GM21717 (cell line): ENCODE data around the gene DDA1.
A peak's percentile ranks its signal among the peaks of the same experiment; 100 is the strongest.
"Not testable (repeated sequence)": the region's sequence is repeated elsewhere in the genome, so short reads cannot be mapped to it uniquely, and the experiment has no call there.

Experiments
- ATAC-seq: cut with Tn5 transposase; IDR thresholded peaks from one replicate; pipeline ENCODE4 v1.9.1; 2021; ENCODE audit warnings: mild to moderate bottlenecking, moderate library complexity; ENCODE audit not compliant: unreplicated experiment

Gene DDA1

GRCh38 chr19:17286752-17287151 lies 22.6 kb upstream of the DDA1 start:
- ATAC-seq: no peak

GRCh38 chr19:17289489-17289888 lies 19.9 kb upstream of the DDA1 start:
- ATAC-seq: no peak

GRCh38 chr19:17292301-17293074 lies 16.9 kb upstream of the DDA1 start:
- ATAC-seq: peak; percentile 61

- ATAC-seq: no peak
Observed at GRCh38 chr19:17293605-17294004, 15.8 kb upstream of the DDA1 start.

GRCh38 chr19:17294051-17294891 lies 15.1 kb upstream of the DDA1 start:
- no peak for ATAC-seq

- ATAC-seq: not testable (repeated sequence)
Observed at GRCh38 chr19:17295551-17295950, 13.8 kb upstream of the DDA1 start.

- ATAC-seq: no peak
Observed at GRCh38 chr19:17296273-17296672, 13.1 kb upstream of the DDA1 start.

GRCh38 chr19:17296976-17297375 lies 12.4 kb upstream of the DDA1 start:
- no peak for ATAC-seq

GRCh38 chr19:17300992-17301619 lies 8.3 kb upstream of the DDA1 start:
- ATAC-seq: no peak

- no peak for ATAC-seq
Observed at GRCh38 chr19:17302391-17303166, 6.8 kb upstream of the DDA1 start.

GRCh38 chr19:17303167-17303939 lies 6.0 kb upstream of the DDA1 start, which contains the start of gene ABHD8:
ABHD8 (minus strand) TSS chr19:17303425; CDS start chr19:17301616, 1,809 bp downstream.
- peak; percentile 44 for ATAC-seq

- ATAC-seq: no peak
Observed at GRCh38 chr19:17303940-17304267, 5.5 kb upstream of the DDA1 start.

- ATAC-seq: no peak
Observed at GRCh38 chr19:17304386-17305215, 4.8 kb upstream of the DDA1 start.

GRCh38 chr19:17305216-17305516 lies 4.2 kb upstream of the DDA1 start:
- ATAC-seq: no peak

GRCh38 chr19:17305517-17306284 lies 3.7 kb upstream of the DDA1 start, which contains the start of gene MRPL34:
MRPL34 (plus strand) TSS chr19:17305872; CDS start chr19:17305893, 21 bp downstream.
- ATAC-seq: peak; percentile 46

GRCh38 chr19:17306285-17306714 lies 3.1 kb upstream of the DDA1 start:
- ATAC-seq: no peak

GRCh38 chr19:17307876-17308377 lies 1.4 kb upstream of the DDA1 start:
- no peak for ATAC-seq

GRCh38 chr19:17309965-17310461 lies 650 bp downstream of the DDA1 start:
- ATAC-seq: no peak
